ENCODE results near the gene KRT86. TPM values are rescaled to one million over a fixed set of nuclear protein-coding genes. Genes with fewer than 3 reads are reported as not detected.

KRT86 gene
- total RNA-seq, 1 donor from 2014 or later, result not detected

GRCh38 chr12:52266514-52266913 lies 7.9 kb upstream of the KRT86 start:
- Mint-ChIP-seq H3K27me3 (ENCODE audit: unreplicated experiment) (peaks cover 3% of the 10 kb centered on the region), H3K27ac (ENCODE audit: unreplicated experiment) (no peak overlapping the region), H3K4me3 (ENCODE audit: unreplicated experiment) (no peak overlapping the region), H3K36me3 (ENCODE audit: low read depth, unreplicated experiment) (no peaks in the 10 kb centered on the region), H3K4me1 (ENCODE audit: unreplicated experiment) (no peaks in the 10 kb centered on the region), H3K9me3 (ENCODE audit: unreplicated experiment) (no peaks in the 10 kb centered on the region)
- no peak for TF ChIP-seq CTCF (IDR thresholded peaks at IDR 0.05; ENCODE audit: unreplicated experiment)
- DNase-seq (ENCODE audit: low spot score), result no peak

- DNase-seq (ENCODE audit: low spot score), result no peak
- Mint-ChIP-seq H3K27me3 (ENCODE audit: unreplicated experiment) (peaks cover 3% of the 10 kb centered on the region), H3K36me3 (ENCODE audit: low read depth, unreplicated experiment) (no peaks in the 10 kb centered on the region), H3K4me3 (ENCODE audit: unreplicated experiment) (no peak overlapping the region), H3K4me1 (ENCODE audit: unreplicated experiment) (no peaks in the 10 kb centered on the region), H3K27ac (ENCODE audit: unreplicated experiment) (no peak overlapping the region), H3K9me3 (ENCODE audit: unreplicated experiment) (no peaks in the 10 kb centered on the region)
- no peak for TF ChIP-seq CTCF (IDR thresholded peaks at IDR 0.05; ENCODE audit: unreplicated experiment)
Observed at GRCh38 chr12:52267266-52267665, 7.2 kb upstream of the KRT86 start.

- Mint-ChIP-seq H3K4me3 (ENCODE audit: unreplicated experiment) (no peak overlapping the region), H3K4me1 (ENCODE audit: unreplicated experiment) (no peaks in the 10 kb centered on the region), H3K27me3 (ENCODE audit: unreplicated experiment) (peaks cover 3% of the 10 kb centered on the region), H3K36me3 (ENCODE audit: low read depth, unreplicated experiment) (no peaks in the 10 kb centered on the region), H3K27ac (ENCODE audit: unreplicated experiment) (no peak overlapping the region), H3K9me3 (ENCODE audit: unreplicated experiment) (no peaks in the 10 kb centered on the region)
- TF ChIP-seq CTCF (IDR thresholded peaks at IDR 0.05; ENCODE audit: unreplicated experiment), result no peak
- no peak for DNase-seq (ENCODE audit: low spot score)
Observed at GRCh38 chr12:52267699-52268098, 6.7 kb upstream of the KRT86 start.

GRCh38 chr12:52268212-52268611 lies 6.2 kb upstream of the KRT86 start:
- no peaks in the 10 kb centered on the region for H3K4me1 Mint-ChIP-seq (ENCODE audit: unreplicated experiment)
- H3K27me3 Mint-ChIP-seq (ENCODE audit: unreplicated experiment), result peaks cover 3% of the 10 kb centered on the region
- H3K36me3 Mint-ChIP-seq (ENCODE audit: low read depth, unreplicated experiment), result no peaks in the 10 kb centered on the region
- no peak for DNase-seq (ENCODE audit: low spot score)
- TF ChIP-seq CTCF (IDR thresholded peaks at IDR 0.05; ENCODE audit: unreplicated experiment), result no peak
- no peaks in the 10 kb centered on the region for H3K9me3 Mint-ChIP-seq (ENCODE audit: unreplicated experiment)
- no peak overlapping the region for H3K4me3 Mint-ChIP-seq (ENCODE audit: unreplicated experiment)
- H3K27ac Mint-ChIP-seq (ENCODE audit: unreplicated experiment), result no peak overlapping the region

- H3K4me3 Mint-ChIP-seq (ENCODE audit: unreplicated experiment), result no peak overlapping the region
- no peak overlapping the region for H3K27ac Mint-ChIP-seq (ENCODE audit: unreplicated experiment)
- H3K36me3 Mint-ChIP-seq (ENCODE audit: low read depth, unreplicated experiment), result no peaks in the 10 kb centered on the region
- H3K9me3 Mint-ChIP-seq (ENCODE audit: unreplicated experiment), result no peaks in the 10 kb centered on the region
- DNase-seq (ENCODE audit: low spot score), result no peak
- TF ChIP-seq CTCF (IDR thresholded peaks at IDR 0.05; ENCODE audit: unreplicated experiment), result no peak
- H3K27me3 Mint-ChIP-seq (ENCODE audit: unreplicated experiment), result peaks cover 2% of the 10 kb centered on the region
- H3K4me1 Mint-ChIP-seq (ENCODE audit: unreplicated experiment), result no peaks in the 10 kb centered on the region
Observed at GRCh38 chr12:52270541-52271070, 3.8 kb upstream of the KRT86 start.

Measured in endothelial cell (in vitro differentiated cells).